ENCODE measurements around the gene MAP3K19. TPM values are rescaled to one million over a fixed set of nuclear protein-coding genes. Genes with fewer than 3 reads are reported as not detected.

The MAP3K19 gene
- total RNA-seq, 1 experiment from 2014 or later, result not detected

DNA sequence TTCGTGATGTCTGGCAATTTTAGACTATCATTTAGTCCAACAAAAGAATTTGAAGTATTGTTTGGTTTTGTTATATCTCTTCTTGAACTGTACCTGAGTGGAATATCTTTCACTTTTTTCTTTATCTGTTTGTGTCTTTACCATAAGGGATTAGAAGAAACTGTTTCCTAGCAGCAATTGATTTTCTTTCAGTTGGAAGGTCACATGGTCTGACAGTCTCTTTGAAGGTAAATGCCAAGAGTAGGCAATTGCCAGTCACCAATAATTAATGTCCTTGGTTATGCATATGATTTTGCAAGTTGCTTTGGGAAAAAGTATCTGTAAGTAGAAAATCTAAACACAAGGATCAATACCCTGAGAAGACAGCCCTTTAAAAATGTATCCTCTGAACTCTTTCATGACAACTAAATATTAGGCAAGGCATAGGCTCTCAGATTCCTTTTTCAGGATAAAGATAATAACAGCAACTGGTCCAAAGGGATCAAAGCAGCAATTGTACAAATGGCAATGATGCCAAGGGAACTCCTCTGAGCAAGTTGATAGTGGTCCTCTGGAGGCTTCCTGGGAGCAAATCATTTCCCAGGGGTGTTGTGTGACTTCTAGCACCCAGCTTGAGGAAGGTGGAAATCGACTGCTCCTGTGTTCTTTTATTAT is 17.6 kb downstream of the MAP3K19 start:
- DNase-seq, result no peak
- Histone ChIP-seq H3K4me3 (ENCODE audit: insufficient read depth, low read depth, low read length) (no peak overlapping the region), H3K36me3 (replicated peaks; ENCODE audit: control insufficient read depth, insufficient read depth, low read length) (no peaks in the 10 kb centered on the region), H3K27me3 (ENCODE audit: control insufficient read depth, insufficient read depth, low read length) (no peaks in the 10 kb centered on the region)

DNA sequence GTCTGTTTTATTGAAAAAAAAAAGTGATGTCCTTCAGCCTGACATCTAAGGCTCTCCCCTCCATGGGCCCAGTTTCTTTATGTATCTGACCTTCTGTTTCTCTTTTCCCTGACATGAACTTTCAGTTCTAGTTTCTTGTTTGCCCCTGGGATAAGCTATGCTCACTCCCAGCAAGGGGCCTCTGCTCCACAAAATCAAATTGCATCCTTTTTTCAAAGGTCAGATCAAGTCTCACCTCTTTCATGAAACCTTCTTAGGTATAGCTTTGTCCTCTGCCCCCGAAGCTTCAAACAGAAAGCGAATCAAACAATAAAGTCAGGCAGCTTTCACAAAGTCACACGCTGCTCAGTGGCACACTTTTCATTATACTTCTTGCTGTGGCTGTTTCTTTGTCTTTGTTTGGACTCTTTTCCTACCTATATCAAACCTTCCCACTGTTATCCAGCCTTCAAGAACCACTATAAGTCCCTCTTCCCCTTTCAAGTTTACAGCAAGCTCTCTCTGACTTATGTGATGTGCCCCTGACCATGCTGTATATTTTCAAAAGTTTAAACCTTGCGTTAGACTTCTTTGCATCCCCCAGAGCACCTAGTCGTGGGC is 23.3 kb downstream of the MAP3K19 start:
- Histone ChIP-seq H3K36me3 (replicated peaks; ENCODE audit: control insufficient read depth, insufficient read depth, low read length) (no peaks in the 10 kb centered on the region), H3K4me3 (ENCODE audit: insufficient read depth, low read depth, low read length) (no peak overlapping the region), H3K27me3 (ENCODE audit: control insufficient read depth, insufficient read depth, low read length) (no peaks in the 10 kb centered on the region)
- no peak for DNase-seq

DNA sequence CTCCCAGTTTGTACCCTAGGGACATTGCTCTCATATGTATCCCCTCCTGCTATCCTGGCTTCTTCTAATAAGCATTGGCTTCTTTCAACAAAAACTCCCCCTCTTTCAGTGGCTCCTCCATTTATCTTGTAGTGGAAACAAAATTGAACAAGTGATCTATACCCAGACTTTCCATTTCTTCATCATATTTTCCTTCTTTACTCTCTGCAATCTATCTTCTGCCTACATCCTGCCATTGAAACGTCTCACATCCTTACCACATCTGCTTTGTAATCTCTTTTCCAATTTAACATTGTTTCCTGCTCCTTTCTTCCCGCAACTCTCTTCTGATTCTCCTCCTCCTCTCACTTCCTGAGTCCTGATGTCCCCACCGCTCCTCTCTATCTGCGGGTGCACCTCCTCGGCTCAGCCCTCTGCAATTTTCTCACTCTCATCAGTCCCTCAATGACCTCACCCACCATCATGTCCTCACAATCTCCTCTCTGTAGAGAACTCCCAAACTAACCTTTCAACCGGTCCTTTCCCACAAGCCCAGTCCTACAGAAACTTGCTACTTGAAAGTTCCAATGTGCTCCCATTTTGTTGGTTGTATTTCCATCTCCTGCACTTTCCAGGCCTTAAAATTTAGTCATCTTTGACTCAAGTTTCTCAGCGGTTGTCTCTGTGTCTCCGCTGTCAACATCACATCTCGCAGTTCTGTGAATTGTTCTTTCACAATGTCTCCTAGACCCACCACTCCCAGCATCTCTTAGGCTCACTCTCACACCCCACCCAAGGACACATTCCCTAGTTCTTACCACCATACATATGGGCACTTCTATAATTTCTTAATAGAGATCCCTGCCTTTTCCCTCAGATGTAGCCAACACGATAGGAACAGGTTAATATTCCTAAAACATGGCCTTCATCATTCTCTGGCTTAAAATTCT is 24.0 kb downstream of the MAP3K19 start:
- H3K27me3 ChIP-seq (ENCODE audit: control insufficient read depth, insufficient read depth, low read length), result no peaks in the 10 kb centered on the region
- H3K36me3 ChIP-seq (replicated peaks; ENCODE audit: control insufficient read depth, insufficient read depth, low read length), result no peaks in the 10 kb centered on the region
- no peak for DNase-seq
- H3K4me3 ChIP-seq (ENCODE audit: insufficient read depth, low read depth, low read length), result no peak overlapping the region

GRCh38 chr2:135021618-135022017 is 25.6 kb downstream of the MAP3K19 start:
- no peak for DNase-seq
- no peaks in the 10 kb centered on the region for H3K36me3 ChIP-seq (replicated peaks; ENCODE audit: control insufficient read depth, insufficient read depth, low read length)
- no peak overlapping the region for H3K4me3 ChIP-seq (ENCODE audit: insufficient read depth, low read depth, low read length)
- H3K27me3 ChIP-seq (ENCODE audit: control insufficient read depth, insufficient read depth, low read length), result no peaks in the 10 kb centered on the region

- no peak overlapping the region for H3K4me3 ChIP-seq (ENCODE audit: insufficient read depth, low read depth, low read length)
- no peaks in the 10 kb centered on the region for H3K27me3 ChIP-seq (ENCODE audit: control insufficient read depth, insufficient read depth, low read length)
- H3K36me3 ChIP-seq (replicated peaks; ENCODE audit: control insufficient read depth, insufficient read depth, low read length), result no peaks in the 10 kb centered on the region
- no peak for DNase-seq
Measured at GRCh38 chr2:135011633-135012032, 35.6 kb downstream of the MAP3K19 start.

- Histone ChIP-seq H3K36me3 (replicated peaks; ENCODE audit: control insufficient read depth, insufficient read depth, low read length) (no peaks in the 10 kb centered on the region), H3K4me3 (ENCODE audit: insufficient read depth, low read depth, low read length) (no peak overlapping the region), H3K27me3 (ENCODE audit: control insufficient read depth, insufficient read depth, low read length) (no peaks in the 10 kb centered on the region)
- no peak for DNase-seq
Measured at GRCh38 chr2:135010200-135010942, 36.9 kb downstream of the MAP3K19 start.

GRCh38 chr2:135009339-135009738 is 37.9 kb downstream of the MAP3K19 start:
- Histone ChIP-seq H3K4me3 (ENCODE audit: insufficient read depth, low read depth, low read length) (no peak overlapping the region), H3K36me3 (replicated peaks; ENCODE audit: control insufficient read depth, insufficient read depth, low read length) (no peaks in the 10 kb centered on the region)
- DNase-seq, result no peak

DNA sequence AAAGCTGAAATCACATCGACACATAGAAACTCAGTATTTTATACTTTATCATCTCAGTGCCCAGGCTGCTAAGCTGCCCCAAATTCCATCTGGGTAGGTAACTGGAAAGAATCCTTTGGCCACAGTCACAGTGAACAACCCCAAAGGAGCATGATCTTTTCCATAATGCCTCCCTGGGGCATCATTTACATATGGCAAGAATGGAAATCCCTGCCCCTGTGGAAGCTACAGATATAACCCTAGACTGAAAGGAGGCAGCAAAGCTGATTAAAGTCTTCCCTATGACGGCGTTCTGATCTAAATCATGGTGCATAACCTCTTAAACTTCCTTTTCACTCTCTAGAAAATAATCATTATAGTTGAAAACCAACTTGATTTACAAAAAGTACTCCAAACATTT is 41.5 kb downstream of the MAP3K19 start:
- Histone ChIP-seq H3K36me3 (replicated peaks; ENCODE audit: control insufficient read depth, insufficient read depth, low read length) (no peaks in the 10 kb centered on the region), H3K27me3 (ENCODE audit: control insufficient read depth, insufficient read depth, low read length) (no peaks in the 10 kb centered on the region; the same call in 1 of the 2 replicates), H3K4me3 (ENCODE audit: insufficient read depth, low read depth, low read length) (no peak overlapping the region)
- DNase-seq, result peak; percentile 52

More at GRCh38 chr2:135009339-135009738, 37.9 kb downstream of the MAP3K19 start:
- no peaks in the 10 kb centered on the region; the same call in 1 of the 2 replicates for H3K27me3 ChIP-seq (ENCODE audit: control insufficient read depth, insufficient read depth, low read length)

DNA sequence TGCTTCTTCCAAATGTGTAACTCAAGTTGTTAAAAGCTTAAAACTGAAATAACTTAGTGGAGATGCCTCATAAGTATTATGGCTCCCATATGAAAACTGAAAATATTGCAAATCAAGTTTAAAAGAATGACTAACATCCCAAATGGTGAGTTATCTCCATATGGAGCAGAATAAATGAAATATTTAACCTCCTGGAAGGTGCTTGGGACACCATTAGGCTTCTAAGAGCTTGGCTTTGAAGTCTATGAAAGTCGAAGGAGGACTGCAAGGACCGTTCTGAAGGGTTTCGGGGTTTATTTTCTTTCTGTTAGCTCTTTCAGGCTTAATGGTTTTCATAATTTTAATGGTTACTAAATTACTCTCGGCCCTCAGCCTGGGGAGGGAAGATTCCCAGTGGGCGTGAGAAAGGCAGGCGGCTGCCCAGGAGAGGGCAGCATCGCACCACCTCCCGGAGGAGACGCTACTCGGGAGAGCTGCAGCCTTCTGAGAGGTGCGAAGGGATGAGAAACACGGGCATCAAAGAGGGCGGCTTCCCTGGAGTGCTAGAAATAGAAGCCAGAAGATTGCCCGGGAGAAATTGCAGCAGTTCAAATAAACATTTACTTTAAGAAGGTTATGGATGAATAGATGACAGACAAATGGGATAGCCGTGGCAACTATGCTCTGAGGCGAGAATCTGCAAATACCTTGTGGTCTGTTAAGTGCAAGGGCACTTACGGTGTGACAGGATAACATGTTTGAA is 43.1 kb downstream of the MAP3K19 start:
- H3K27me3 ChIP-seq (ENCODE audit: control insufficient read depth, insufficient read depth, low read length), result no peaks in the 10 kb centered on the region; the same call in 1 of the 2 replicates
- H3K36me3 ChIP-seq (replicated peaks; ENCODE audit: control insufficient read depth, insufficient read depth, low read length), result no peaks in the 10 kb centered on the region
- no peak overlapping the region for H3K4me3 ChIP-seq (ENCODE audit: insufficient read depth, low read depth, low read length)
- DNase-seq, result peak; percentile 80

- Histone ChIP-seq H3K36me3 (replicated peaks; ENCODE audit: control insufficient read depth, insufficient read depth, low read length) (no peaks in the 10 kb centered on the region), H3K27me3 (ENCODE audit: control insufficient read depth, insufficient read depth, low read length) (no peaks in the 10 kb centered on the region; the same call in 1 of the 2 replicates), H3K4me3 (ENCODE audit: insufficient read depth, low read depth, low read length) (no peak overlapping the region)
- DNase-seq, result no peak
Measured at GRCh38 chr2:135002836-135003235, 44.4 kb downstream of the MAP3K19 start.

DNA sequence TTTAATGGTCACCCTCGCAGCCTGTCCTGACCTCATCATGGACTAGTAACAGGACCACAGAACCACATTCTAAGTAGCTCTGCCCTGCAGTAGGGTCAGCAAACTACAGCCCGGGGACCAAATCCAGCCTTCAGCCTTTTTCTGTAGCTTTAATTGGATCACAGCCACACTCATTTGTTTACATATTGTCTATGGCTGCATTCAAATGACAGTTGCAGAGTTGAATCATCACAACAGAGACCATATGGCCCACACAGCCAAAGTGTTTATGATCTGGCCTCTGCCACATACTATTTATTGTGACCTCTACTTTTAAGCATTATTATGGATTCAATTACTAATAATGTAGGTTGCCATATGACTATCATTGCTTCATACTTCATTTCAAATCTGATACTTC is 47.7 kb downstream of the MAP3K19 start:
- no peak overlapping the region for H3K4me3 ChIP-seq (ENCODE audit: insufficient read depth, low read depth, low read length)
- H3K36me3 ChIP-seq (replicated peaks; ENCODE audit: control insufficient read depth, insufficient read depth, low read length), result no peaks in the 10 kb centered on the region
- no peaks in the 10 kb centered on the region; the same call in 1 of the 2 replicates for H3K27me3 ChIP-seq (ENCODE audit: control insufficient read depth, insufficient read depth, low read length)
- DNase-seq, result no peak

GRCh38 chr2:134988994-134989605 is 58.1 kb downstream of the MAP3K19 start:
- peak; percentile 39 for DNase-seq
- H3K27me3 ChIP-seq (ENCODE audit: control insufficient read depth, insufficient read depth, low read length), result no peaks in the 10 kb centered on the region
- no peaks in the 10 kb centered on the region for H3K36me3 ChIP-seq (replicated peaks; ENCODE audit: control insufficient read depth, insufficient read depth, low read length)
- H3K4me3 ChIP-seq (ENCODE audit: insufficient read depth, low read depth, low read length), result no peak overlapping the region

DNA sequence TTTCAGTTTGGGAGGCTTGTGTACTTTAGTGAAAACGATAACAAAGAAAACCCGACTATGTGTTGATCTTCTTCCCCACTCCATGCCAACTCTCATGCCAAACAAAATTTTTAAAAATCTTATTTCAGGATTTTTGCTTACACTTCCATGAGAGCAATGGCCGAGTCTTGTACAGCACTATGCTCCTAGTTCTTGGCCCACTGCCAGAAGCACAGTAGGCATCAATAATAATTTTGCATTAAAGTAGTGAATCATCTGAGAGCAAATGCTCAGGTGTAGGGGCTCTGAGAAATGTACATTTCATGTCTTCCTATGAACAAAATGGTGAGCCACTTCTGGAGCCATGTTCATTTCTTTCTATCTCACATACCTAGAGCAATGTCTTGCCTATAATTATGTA is 62.2 kb downstream of the MAP3K19 start:
- Histone ChIP-seq H3K4me3 (ENCODE audit: insufficient read depth, low read depth, low read length) (no peak overlapping the region), H3K27me3 (ENCODE audit: control insufficient read depth, insufficient read depth, low read length) (no peaks in the 10 kb centered on the region), H3K36me3 (replicated peaks; ENCODE audit: control insufficient read depth, insufficient read depth, low read length) (no peaks in the 10 kb centered on the region)
- no peak for DNase-seq
